HepG2 (cell line): ENCODE measurements around the gene NDUFS7. TPM values are rescaled to one million over a fixed set of nuclear protein-coding genes. Genes with fewer than 3 reads are reported as not detected.

Source experiments
- ATAC-seq: fragments of 200-7000 bp; cut with Tn5 transposase; 3 replicates; pipeline ENCODE4 v1.9.1; 2020; ENCODE audit warnings: mild to moderate bottlenecking, moderate library complexity
- BruUV-seq: library from RNA; stranded (reverse); fragments of 400-500 nt; replicated peaks from 2 replicates; lab custom pipeline; 2021; lab: Mats Ljungman, UMichigan
- CTCF ChIA-PET: fragments of 300-600 bp; formaldehyde crosslinking; extraction: SDS; loops from one replicate; lab custom pipeline; 2021; ENCODE audit warnings: low total read pairs, inconsistent platforms, low intra/inter-chr PET ratio; lab: Yijun Ruan, JAX
- POLR2A ChIA-PET: fragments of 350-600 bp; sonication (Branson Sonifier 250); formaldehyde crosslinking; loops from one replicate; lab custom pipeline; 2020; ENCODE audit warnings: antibody characterized with exemption, inconsistent platforms; lab: Yijun Ruan, JAX
- DNase-seq: peaks from one replicate; pipeline ENCODE4 v3.0.0-alpha.2; 2015; ENCODE audit warnings: low spot score
- FAIRE-seq: peaks from 3 replicates; lab custom pipeline; 2011; peaks lifted over from hg19 to GRCh38; lab: Jason Lieb, UNC
- H2AFZ ChIP-seq: one replicate; pipeline ENCODE4 v1.6.1; 2011; ENCODE audit warnings: low read length, inconsistent platforms
- H3K27ac ChIP-seq: fragments of 300-600 bp; 3 replicates; pipeline ENCODE4 v1.8.0; 2011; ENCODE audit warnings: mixed run types, mild to moderate bottlenecking, mixed read lengths, low read length, inconsistent platforms; ENCODE audit not compliant: insufficient read depth; ENCODE audit errors: extremely low read length
- H3K27me3 ChIP-seq, 2 experiments: fragments of 200-600 bp in 1 of 2; 2 replicates in 1 of 2; 3 replicates in 1 of 2; pipeline versions ENCODE4 v1.6.0 to v1.8.0; 2011; ENCODE audit warnings: low read length in 2 of 2, mild to moderate bottlenecking in 2 of 2, moderate library complexity in 2 of 2, inconsistent platforms in 1 of 2; ENCODE audit not compliant: insufficient read depth in 2 of 2, control insufficient read depth in 1 of 2
- H3K36me3 ChIP-seq, 2 experiments: fragments of 200-600 bp in 1 of 2; replicated peaks in 1 of 2; 2 replicates in 1 of 2; 3 replicates in 1 of 2; pipeline versions ENCODE4 v1.5.1 to v1.8.0; 2011; ENCODE audit warnings: low read length in 2 of 2, inconsistent platforms in 1 of 2; ENCODE audit not compliant: insufficient read depth in 2 of 2, control insufficient read depth in 1 of 2
- H3K4me1 ChIP-seq: 2 replicates; pipeline ENCODE4 v1.5.1; 2012; ENCODE audit warnings: low read length, inconsistent platforms; ENCODE audit not compliant: insufficient read depth
- H3K4me2 ChIP-seq: 2 replicates; pipeline ENCODE4 v1.6.0; 2011; ENCODE audit warnings: low read depth, low read length, inconsistent platforms
- H3K4me3 ChIP-seq, 3 experiments: fragments of 200-600 bp in 1 of 3; sonication (generic), shearing (Covaris generic) in 1 of 3; replicated peaks in 1 of 3; 2 replicates each; pipeline ENCODE4 v1.5.1; 2011 to 2016; ENCODE audit warnings: low read length in 3 of 3, inconsistent platforms in 2 of 3, low read depth in 2 of 3, mild to moderate bottlenecking in 2 of 3, control low read depth in 1 of 3, mixed read lengths in 1 of 3; ENCODE audit not compliant: insufficient read depth in 1 of 3
- H3K79me2 ChIP-seq: one replicate; pipeline ENCODE4 v1.6.1; 2011; ENCODE audit warnings: low read length, inconsistent platforms; ENCODE audit not compliant: insufficient read depth
- H3K9ac ChIP-seq: 2 replicates; pipeline ENCODE4 v1.6.0; 2011; ENCODE audit warnings: mild to moderate bottlenecking, low read depth, low read length, inconsistent platforms; ENCODE audit not compliant: insufficient read depth
- H3K9me3 ChIP-seq: 2 replicates; pipeline ENCODE4 v1.5.1; 2012; ENCODE audit warnings: mild to moderate bottlenecking, low read length
- H4K20me1 ChIP-seq: 2 replicates; pipeline ENCODE4 v1.6.0; 2011; ENCODE audit warnings: inconsistent platforms, mild to moderate bottlenecking, low read length, moderate library complexity; ENCODE audit not compliant: insufficient read depth
- BRD4 ChIP-seq: sonication (generic); formaldehyde crosslinking; IDR thresholded peaks from 2 replicates; pipeline ENCODE4 v1.4.0; 2020; ENCODE audit warnings: missing genetic modification reagents
- CEBPG ChIP-seq: IDR thresholded peaks from 2 replicates; pipeline ENCODE4 v1.6.1; 2016
- FOXA3 ChIP-seq: IDR thresholded peaks from 2 replicates; pipeline ENCODE4 v1.6.1; 2016; ENCODE audit warnings: missing genetic modification reagents, missing compliant biosample characterization
- HMG20B ChIP-seq: conservative IDR thresholded peaks from 2 replicates; pipeline ENCODE4 v1.6.1; 2016; ENCODE audit warnings: missing genetic modification reagents, missing compliant biosample characterization
- HNF4A ChIP-seq: sonication (generic); formaldehyde crosslinking; IDR thresholded peaks from 2 replicates; pipeline ENCODE4 v1.4.0; 2020; ENCODE audit warnings: missing genetic modification reagents
- HNF4G ChIP-seq, 2 experiments: sonication (generic) in 1 of 2; formaldehyde crosslinking in 1 of 2; IDR thresholded peaks; 2 replicates each; pipeline versions ENCODE4 v1.4.0 to v1.6.1; 2011 to 2020; ENCODE audit warnings: borderline replicate concordance in 2 of 2, low read depth in 2 of 2, mild to moderate bottlenecking in 2 of 2, low read length in 1 of 2, missing genetic modification reagents in 1 of 2, moderate library complexity in 1 of 2
- MED8 ChIP-seq: sonication (generic); formaldehyde crosslinking; IDR thresholded peaks from 2 replicates; pipeline ENCODE4 v1.8.1; 2023; ENCODE audit warnings: mild to moderate bottlenecking, missing genetic modification reagents; ENCODE audit not compliant: insufficient replicate concordance
- MTA1 ChIP-seq: sonication (generic); formaldehyde crosslinking; IDR thresholded peaks from 2 replicates; pipeline ENCODE4 v1.4.0; 2020; ENCODE audit warnings: missing genetic modification reagents, mild to moderate bottlenecking, borderline replicate concordance
- NCOA1 ChIP-seq: sonication (generic); formaldehyde crosslinking; IDR thresholded peaks from 2 replicates; pipeline ENCODE4 v1.9.0; 2021; ENCODE audit warnings: missing genetic modification reagents
- NFKBIZ ChIP-seq: IDR thresholded peaks from 2 replicates; pipeline ENCODE4 v1.6.1; 2018; ENCODE audit warnings: missing genetic modification reagents, missing compliant biosample characterization
- RCOR2 ChIP-seq: IDR thresholded peaks from 2 replicates; pipeline ENCODE4 v1.6.1; 2016; ENCODE audit warnings: missing biosample characterization, missing genetic modification reagents
- REPIN1 ChIP-seq: sonication (generic); formaldehyde crosslinking; IDR thresholded peaks from 2 replicates; pipeline ENCODE4 v1.8.0; 2022; ENCODE audit warnings: missing genetic modification reagents, low read depth, mild to moderate bottlenecking, borderline replicate concordance
- SOX6 ChIP-seq, 2 experiments: fragments of 450-650 bp in 1 of 2; sonication (generic) in 1 of 2; formaldehyde crosslinking in 1 of 2; IDR thresholded peaks; 2 replicates each; pipeline versions ENCODE4 v1.4.0 to v1.6.1; 2017 to 2020; ENCODE audit warnings: antibody characterized with exemption in 1 of 2, mild to moderate bottlenecking in 1 of 2, missing genetic modification reagents in 1 of 2
- ZC3H13 ChIP-seq: sonication (generic); formaldehyde crosslinking; IDR thresholded peaks from 2 replicates; pipeline ENCODE4 v1.8.1; 2023; ENCODE audit warnings: mild to moderate bottlenecking, missing genetic modification reagents, moderate library complexity
- ZNF251 ChIP-seq: sonication (generic); formaldehyde crosslinking; IDR thresholded peaks from 2 replicates; pipeline ENCODE4 v1.9.0; 2021; ENCODE audit warnings: mild to moderate bottlenecking, missing genetic modification reagents
- ZNF614 ChIP-seq: IDR thresholded peaks from 2 replicates; pipeline ENCODE4 v1.6.1; 2018; ENCODE audit warnings: missing biosample characterization, missing genetic modification reagents, inconsistent platforms, borderline replicate concordance
- ZNF644 ChIP-seq: IDR thresholded peaks from 2 replicates; pipeline ENCODE4 v1.6.1; 2016; ENCODE audit warnings: low read depth
- ZNF713 ChIP-seq: sonication (generic); formaldehyde crosslinking; IDR thresholded peaks from 2 replicates; pipeline ENCODE4 v1.4.0; 2020; ENCODE audit warnings: mild to moderate bottlenecking, missing genetic modification reagents
- ZSCAN30 ChIP-seq: sonication (generic); formaldehyde crosslinking; IDR thresholded peaks from 2 replicates; pipeline ENCODE4 v1.5.0; 2020; ENCODE audit warnings: mild to moderate bottlenecking, missing genetic modification reagents
- WGBS: methylation state at CpG from one replicate; pipeline ENCODE4 v1.1.6; 2017; ENCODE audit warnings: low lambda C conversion rate; 5-methylcytosine and 5-hydroxymethylcytosine counted together
- in situ Hi-C: cut with HindIII; loops from 2 replicates; pipeline ENCODE4 v1.10.0; 2017; ENCODE audit warnings: low pct_unique_long_range_greater_than_20kb; ENCODE audit not compliant: extremely low pct_ligation_motif_present
- intact Hi-C: fragments of 100-400 bp; cut with micrococcal nuclease; formaldehyde crosslinking; loops from one replicate; pipeline ENCODE4 v1.10.0; 2022; ENCODE audit not compliant: unreplicated experiment
- polyA plus RNA-seq, 8 experiments: library from polyadenylated mRNA; depleted of rRNA in 3 of 8; stranded (reverse) in 7 of 8; unstranded in 1 of 8; fragments of >200 nt; fragmentation: Illumina TruSeq in 4 of 8; extraction: Trizol in 4 of 8; gene quantifications; 2 replicates each; pipeline versions ENCODE4 v1.2.1 to v1.2.3, GENCODE V29; 2011 to 2016; ENCODE audit warnings: low read depth in 4 of 8, missing spikeins in 1 of 8, mixed read lengths in 1 of 8; ENCODE audit not compliant: insufficient read depth in 1 of 8
- total RNA-seq, 5 experiments: library from RNA; depleted of rRNA; stranded (reverse); fragments of >200 nt; fragmentation: Illumina TruSeq; extraction: Trizol; gene quantifications; 2 replicates each; pipeline ENCODE4 v1.2.3, GENCODE V29; 2016; ENCODE audit warnings: low read depth in 1 of 5
- TF ChIP-seq, protein P1 (sequence below): IDR thresholded peaks from 2 replicates; pipeline ENCODE4 v1.6.1; 2016; ENCODE audit warnings: missing compliant biosample characterization, missing genetic modification reagents, borderline replicate concordance

The NDUFS7 gene
- total and polyA plus RNA-seq, 2 of the 13 experiments (the other 11 are each of a cell fraction or from before 2014, with no cell fraction given) = 34.3 to 66.9 TPM

DNA sequence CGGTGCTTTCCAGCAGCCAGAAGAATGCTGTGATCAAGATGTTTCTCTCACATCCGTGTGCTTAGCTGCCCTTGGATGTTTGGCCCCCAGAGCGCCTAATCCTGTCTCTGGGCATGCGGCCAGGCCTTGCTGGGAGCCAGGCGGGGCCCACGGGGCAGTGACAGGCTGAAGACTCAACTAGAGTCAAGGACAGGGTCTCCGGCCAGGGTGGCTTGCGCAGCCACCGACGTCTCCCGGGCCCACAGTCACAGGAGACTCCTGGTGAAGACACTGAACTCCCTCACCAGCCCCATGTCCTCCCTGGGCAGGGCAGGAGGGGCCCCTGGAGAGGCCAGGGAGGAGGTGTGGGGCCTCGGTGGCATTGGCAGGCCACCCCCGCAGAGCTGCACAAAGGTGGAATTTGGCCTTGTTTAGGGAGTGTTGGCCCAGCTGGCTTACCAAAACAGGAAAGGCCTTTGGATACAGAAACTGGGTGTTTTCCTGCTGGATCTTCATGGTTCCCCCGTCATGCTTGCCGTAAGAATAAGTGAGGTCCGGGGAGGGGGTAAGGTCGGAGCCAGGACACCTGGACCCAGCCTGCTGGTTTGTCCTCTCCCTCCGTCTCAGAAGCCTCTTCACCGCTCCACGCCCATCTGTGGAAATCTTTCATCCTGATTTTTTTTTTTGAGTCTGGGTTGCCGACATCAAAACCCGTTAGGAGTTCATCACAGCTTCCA lies 10.0 kb upstream of the NDUFS7 start (continued):
- TF ChIP-seq ZNF251 (CRISPR knock-in tag) (no peak; the same call in 1 of the 2 replicates), ZNF614 (CRISPR knock-in tag) (peak; percentile 81)
- TF ChIP-seq, all 625 proteins: peak for 297

DNA sequence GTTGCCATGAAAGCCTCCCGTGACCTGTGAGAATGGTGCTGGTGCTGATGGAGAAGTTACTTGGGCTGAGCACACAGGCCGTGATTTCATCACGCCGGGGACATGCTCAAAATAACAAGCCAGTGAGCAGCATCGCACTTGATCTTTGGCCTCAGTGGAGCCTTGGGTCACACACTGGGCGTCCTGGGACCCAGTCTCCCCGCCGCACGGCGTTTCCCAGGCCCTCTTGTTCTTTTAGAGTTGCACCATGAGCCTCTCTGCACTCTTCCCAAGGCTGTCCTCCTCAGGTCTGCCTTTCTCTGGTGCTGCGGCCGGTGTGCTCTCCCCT lies 9.5 kb upstream of the NDUFS7 start:
- CTCF ChIA-PET = interaction anchor here (3.0 kb wide), 1 partner anchor 94 kb away, joined by 16 read pairs; no protein-coding TSS in a partner anchor
- no TSS peak for BruUV-seq
- TF ChIP-seq NFKBIZ (CRISPR knock-in tag) (no peak), ZC3H13 (peak; percentile 71; the same call in 1 of the 2 replicates), CEBPG (peak; percentile 89), ZSCAN30 (CRISPR knock-in tag) (no peak), HNF4A (peak; percentile 93), HNF4G (IDR thresholded peaks at IDR 0.05; ENCODE audit: borderline replicate concordance, low read depth, low read length) (peak; percentile 75), HNF4G (CRISPR knock-in tag; IDR thresholded peaks at IDR 0.05; ENCODE audit: borderline replicate concordance, low read depth) (no peak; the same call in 1 of the 2 replicates), NCOA1 (CRISPR knock-in tag) (0 out of 2 replicates have a peak, but pooled peaks have one; percentile 2), BRD4 (CRISPR knock-in tag) (no peak), MED8 (CRISPR knock-in tag) (peak; percentile 4), RCOR2 (0 out of 2 replicates have a peak, but pooled peaks have one; percentile 28), REPIN1 (no peak), MTA1 (CRISPR knock-in tag) (no peak), SOX6 (IDR thresholded peaks at IDR 0.05) (no peak), SOX6 (CRISPR knock-in tag; IDR thresholded peaks at IDR 0.05) (peak; percentile 50), FOXA3 (CRISPR knock-in tag) (peak; percentile 45; the same call in 1 of the 2 replicates), ZNF713 (CRISPR knock-in tag) (peak; percentile 22; the same call in 1 of the 2 replicates), ZNF644 (CRISPR knock-in tag) (no peak), HMG20B (CRISPR knock-in tag) (0 out of 2 replicates have a peak, but pooled peaks have one; percentile 42)
- TF ChIP-seq, protein P1, sequence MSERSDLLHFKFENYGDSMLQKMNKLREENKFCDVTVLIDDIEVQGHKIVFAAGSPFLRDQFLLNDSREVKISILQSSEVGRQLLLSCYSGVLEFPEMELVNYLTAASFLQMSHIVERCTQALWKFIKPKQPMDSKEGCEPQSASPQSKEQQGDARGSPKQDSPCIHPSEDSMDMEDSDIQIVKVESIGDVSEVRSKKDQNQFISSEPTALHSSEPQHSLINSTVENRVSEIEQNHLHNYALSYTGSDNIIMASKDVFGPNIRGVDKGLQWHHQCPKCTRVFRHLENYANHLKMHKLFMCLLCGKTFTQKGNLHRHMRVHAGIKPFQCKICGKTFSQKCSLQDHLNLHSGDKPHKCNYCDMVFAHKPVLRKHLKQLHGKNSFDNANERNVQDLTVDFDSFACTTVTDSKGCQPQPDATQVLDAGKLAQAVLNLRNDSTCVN = no peak

More for the DNA sequence above, 9.5 kb upstream of the NDUFS7 start:
- Histone ChIP-seq H4K20me1 (no peaks in the 10 kb centered on the region), H2AFZ (no peak overlapping the region), H3K27me3 (no peaks in the 10 kb centered on the region), H3K4me3 (peak overlapping the region; percentile 30 to 65 (median 32); a peak in 5 of 6 replicates), H3K4me1 (peaks cover 52% of the 10 kb centered on the region), H3K36me3 (peaks cover 4 to 5% of the 10 kb centered on the region in 2 experiments), H3K4me2 (peak overlapping the region; percentile 80), H3K9ac (peak overlapping the region; percentile 58), H3K27ac (peak overlapping the region; percentile 91), H3K79me2 (no peaks in the 10 kb centered on the region), H3K9me3 (no peaks in the 10 kb centered on the region)
- ATAC-seq = peak; percentile 32
- FAIRE-seq = peak; percentile 81
- peak; percentile 73 for DNase-seq
- in situ Hi-C loops (loop anchor here (5.0 kb wide), 1 partner anchor 92 kb away; no protein-coding TSS in a partner anchor), intact Hi-C loops (loop anchor here (5.0 kb wide), 1 partner anchor 57 kb away; no protein-coding TSS in a partner anchor)
- POLR2A ChIA-PET = interaction anchor here (1.0 to 3.1 kb wide), 14 partner anchors 8 to 130 kb away, joined by 3 to 24 read pairs (median 10); partner anchors contain the start of genes CIRBP, EFNA2, FAM174C and NDUFS7
- WGBS = 11% methylated on average over 6 of the region's 12 CpGs
